ENCODE data around the gene RNF43. TPM values are rescaled to one million over a fixed set of nuclear protein-coding genes. Genes with fewer than 3 reads are reported as not detected.

The RNF43 gene
- total and polyA plus RNA-seq, 2 of the 13 experiments (the other 11 are each of a cell fraction or from before 2014, with no cell fraction given) = 31.0 to 53.4 TPM

DNA sequence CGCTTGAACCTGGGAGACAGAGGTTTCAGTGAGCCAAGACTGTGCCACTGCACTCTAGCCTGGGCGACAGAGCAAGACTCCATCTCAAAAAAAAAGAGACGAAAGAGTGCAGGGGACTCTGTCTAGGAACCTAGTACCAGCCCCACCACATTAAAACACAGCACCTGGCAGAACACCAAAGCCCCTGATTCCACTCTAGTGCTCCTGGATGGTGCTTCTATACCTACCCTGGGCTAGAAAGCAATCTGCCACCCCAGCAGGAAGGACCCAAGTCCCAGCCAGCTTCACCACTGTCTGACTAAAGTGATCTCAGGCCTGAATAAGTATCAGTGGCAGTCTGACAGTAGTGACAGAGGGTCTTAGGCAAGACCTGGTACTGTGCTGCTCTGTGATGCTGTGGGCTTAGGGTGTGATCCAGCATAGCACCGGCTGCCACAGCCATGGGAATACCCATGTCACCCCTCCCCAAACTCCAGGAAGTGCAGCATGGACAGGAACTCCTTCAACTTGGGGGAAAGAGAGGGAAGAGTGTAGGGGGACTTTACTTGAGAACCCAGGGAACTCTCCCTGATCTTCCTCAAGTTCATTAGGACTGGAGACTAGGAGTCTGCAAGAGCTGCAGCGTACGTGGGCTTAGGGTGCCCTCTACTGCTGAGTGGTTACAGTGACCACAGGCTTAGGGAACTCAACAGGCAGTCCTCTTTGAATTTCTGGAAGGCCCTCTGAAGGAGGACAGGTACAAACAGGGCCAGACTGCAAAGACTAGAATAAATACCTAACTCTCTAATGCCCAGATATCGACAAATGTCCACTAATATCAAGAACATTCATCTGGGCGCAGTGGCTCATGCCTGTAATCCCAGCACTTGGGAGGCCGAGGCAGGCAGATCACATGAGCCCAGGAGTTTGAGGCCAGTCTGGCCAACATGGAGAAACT lies 30.0 kb upstream of the RNF43 start (continued):
- TF ChIP-seq, protein P1, sequence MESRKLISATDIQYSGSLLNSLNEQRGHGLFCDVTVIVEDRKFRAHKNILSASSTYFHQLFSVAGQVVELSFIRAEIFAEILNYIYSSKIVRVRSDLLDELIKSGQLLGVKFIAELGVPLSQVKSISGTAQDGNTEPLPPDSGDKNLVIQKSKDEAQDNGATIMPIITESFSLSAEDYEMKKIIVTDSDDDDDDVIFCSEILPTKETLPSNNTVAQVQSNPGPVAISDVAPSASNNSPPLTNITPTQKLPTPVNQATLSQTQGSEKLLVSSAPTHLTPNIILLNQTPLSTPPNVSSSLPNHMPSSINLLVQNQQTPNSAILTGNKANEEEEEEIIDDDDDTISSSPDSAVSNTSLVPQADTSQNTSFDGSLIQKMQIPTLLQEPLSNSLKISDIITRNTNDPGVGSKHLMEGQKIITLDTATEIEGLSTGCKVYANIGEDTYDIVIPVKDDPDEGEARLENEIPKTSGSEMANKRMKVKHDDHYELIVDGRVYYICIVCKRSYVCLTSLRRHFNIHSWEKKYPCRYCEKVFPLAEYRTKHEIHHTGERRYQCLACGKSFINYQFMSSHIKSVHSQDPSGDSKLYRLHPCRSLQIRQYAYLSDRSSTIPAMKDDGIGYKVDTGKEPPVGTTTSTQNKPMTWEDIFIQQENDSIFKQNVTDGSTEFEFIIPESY (CRISPR knock-in tag; IDR thresholded peaks at IDR 0.05) = no peak
- TF ChIP-seq CC2D1A (CRISPR knock-in tag; IDR thresholded peaks at IDR 0.05) (no peak), ARNT (IDR thresholded peaks at IDR 0.05) (no peak), PAX8 (CRISPR knock-in tag; IDR thresholded peaks at IDR 0.05; ENCODE audit: borderline replicate concordance) (no peak), TBX3 (IDR thresholded peaks at IDR 0.05; ENCODE audit: borderline replicate concordance) (no peak), HDAC2 (CRISPR knock-in tag; IDR thresholded peaks at IDR 0.05) (no peak), ZNF12 (CRISPR knock-in tag; IDR thresholded peaks at IDR 0.05) (no peak), ZFP82 (CRISPR knock-in tag; IDR thresholded peaks at IDR 0.05; ENCODE audit: borderline replicate concordance) (no peak), TARDBP (CRISPR knock-in tag; IDR thresholded peaks at IDR 0.05) (0 out of 2 replicates have a peak, but pooled peaks have one; percentile 62), HMG20A (CRISPR knock-in tag; IDR thresholded peaks at IDR 0.05; ENCODE audit: borderline replicate concordance) (no peak), SALL2 (CRISPR knock-in tag; IDR thresholded peaks at IDR 0.05) (no peak), ZNF543 (CRISPR knock-in tag; IDR thresholded peaks at IDR 0.05) (no peak), POGZ (CRISPR knock-in tag; IDR thresholded peaks at IDR 0.05) (no peak), CEBPB (IDR thresholded peaks at IDR 0.05; ENCODE audit: borderline replicate concordance, low read depth, low read length) (no peak), ESRRA (CRISPR knock-in tag; IDR thresholded peaks at IDR 0.05; ENCODE audit: low read depth) (no peak), GABPA (IDR thresholded peaks at IDR 0.05; ENCODE audit: low read depth, low read length) (no peak), GABPA (CRISPR knock-in tag; IDR thresholded peaks at IDR 0.05; ENCODE audit: low read depth) (no peak), ZNF746 (CRISPR knock-in tag; IDR thresholded peaks at IDR 0.05) (no peak), KDM5B (CRISPR knock-in tag; IDR thresholded peaks at IDR 0.05; ENCODE audit: borderline replicate concordance) (no peak), HCFC1 (IDR thresholded peaks at IDR 0.05; ENCODE audit: low read depth, low read length) (no peak)
- TF ChIP-seq, protein P2, sequence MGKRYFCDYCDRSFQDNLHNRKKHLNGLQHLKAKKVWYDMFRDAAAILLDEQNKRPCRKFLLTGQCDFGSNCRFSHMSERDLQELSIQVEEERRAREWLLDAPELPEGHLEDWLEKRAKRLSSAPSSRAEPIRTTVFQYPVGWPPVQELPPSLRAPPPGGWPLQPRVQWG (CRISPR knock-in tag; IDR thresholded peaks at IDR 0.05; ENCODE audit: borderline replicate concordance, low read depth) = no peak
- TF ChIP-seq, protein P3, sequence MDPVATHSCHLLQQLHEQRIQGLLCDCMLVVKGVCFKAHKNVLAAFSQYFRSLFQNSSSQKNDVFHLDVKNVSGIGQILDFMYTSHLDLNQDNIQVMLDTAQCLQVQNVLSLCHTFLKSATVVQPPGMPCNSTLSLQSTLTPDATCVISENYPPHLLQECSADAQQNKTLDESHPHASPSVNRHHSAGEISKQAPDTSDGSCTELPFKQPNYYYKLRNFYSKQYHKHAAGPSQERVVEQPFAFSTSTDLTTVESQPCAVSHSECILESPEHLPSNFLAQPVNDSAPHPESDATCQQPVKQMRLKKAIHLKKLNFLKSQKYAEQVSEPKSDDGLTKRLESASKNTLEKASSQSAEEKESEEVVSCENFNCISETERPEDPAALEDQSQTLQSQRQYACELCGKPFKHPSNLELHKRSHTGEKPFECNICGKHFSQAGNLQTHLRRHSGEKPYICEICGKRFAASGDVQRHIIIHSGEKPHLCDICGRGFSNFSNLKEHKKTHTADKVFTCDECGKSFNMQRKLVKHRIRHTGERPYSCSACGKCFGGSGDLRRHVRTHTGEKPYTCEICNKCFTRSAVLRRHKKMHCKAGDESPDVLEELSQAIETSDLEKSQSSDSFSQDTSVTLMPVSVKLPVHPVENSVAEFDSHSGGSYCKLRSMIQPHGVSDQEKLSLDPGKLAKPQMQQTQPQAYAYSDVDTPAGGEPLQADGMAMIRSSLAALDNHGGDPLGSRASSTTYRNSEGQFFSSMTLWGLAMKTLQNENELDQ (CRISPR knock-in tag; IDR thresholded peaks at IDR 0.05; ENCODE audit: borderline replicate concordance) = no peak
- TF ChIP-seq, protein P4, sequence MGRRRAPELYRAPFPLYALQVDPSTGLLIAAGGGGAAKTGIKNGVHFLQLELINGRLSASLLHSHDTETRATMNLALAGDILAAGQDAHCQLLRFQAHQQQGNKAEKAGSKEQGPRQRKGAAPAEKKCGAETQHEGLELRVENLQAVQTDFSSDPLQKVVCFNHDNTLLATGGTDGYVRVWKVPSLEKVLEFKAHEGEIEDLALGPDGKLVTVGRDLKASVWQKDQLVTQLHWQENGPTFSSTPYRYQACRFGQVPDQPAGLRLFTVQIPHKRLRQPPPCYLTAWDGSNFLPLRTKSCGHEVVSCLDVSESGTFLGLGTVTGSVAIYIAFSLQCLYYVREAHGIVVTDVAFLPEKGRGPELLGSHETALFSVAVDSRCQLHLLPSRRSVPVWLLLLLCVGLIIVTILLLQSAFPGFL (CRISPR knock-in tag; IDR thresholded peaks at IDR 0.05) = no peak
